ENCODE data around the gene RELN.

DNA sequence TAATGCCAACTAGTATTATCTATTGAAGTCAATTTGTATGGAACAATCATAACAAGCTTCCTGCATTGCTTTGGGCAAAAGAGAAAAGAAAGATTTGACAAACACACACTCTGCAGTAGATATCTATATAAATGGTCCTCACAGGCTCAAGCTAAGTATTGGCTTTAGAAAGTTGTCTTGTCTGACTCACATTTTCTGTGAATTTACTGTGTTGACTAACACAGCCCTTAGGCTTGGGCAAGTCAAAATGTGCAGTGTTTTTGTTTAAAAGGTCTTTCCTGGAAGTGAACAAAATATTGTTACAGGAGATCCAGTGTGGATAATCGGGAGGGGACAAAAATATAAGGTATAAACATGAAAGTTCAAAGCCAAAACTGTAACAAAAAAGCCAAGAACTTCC lies 194.4 kb downstream of the RELN start:
- TF ChIP-seq, protein P1, sequence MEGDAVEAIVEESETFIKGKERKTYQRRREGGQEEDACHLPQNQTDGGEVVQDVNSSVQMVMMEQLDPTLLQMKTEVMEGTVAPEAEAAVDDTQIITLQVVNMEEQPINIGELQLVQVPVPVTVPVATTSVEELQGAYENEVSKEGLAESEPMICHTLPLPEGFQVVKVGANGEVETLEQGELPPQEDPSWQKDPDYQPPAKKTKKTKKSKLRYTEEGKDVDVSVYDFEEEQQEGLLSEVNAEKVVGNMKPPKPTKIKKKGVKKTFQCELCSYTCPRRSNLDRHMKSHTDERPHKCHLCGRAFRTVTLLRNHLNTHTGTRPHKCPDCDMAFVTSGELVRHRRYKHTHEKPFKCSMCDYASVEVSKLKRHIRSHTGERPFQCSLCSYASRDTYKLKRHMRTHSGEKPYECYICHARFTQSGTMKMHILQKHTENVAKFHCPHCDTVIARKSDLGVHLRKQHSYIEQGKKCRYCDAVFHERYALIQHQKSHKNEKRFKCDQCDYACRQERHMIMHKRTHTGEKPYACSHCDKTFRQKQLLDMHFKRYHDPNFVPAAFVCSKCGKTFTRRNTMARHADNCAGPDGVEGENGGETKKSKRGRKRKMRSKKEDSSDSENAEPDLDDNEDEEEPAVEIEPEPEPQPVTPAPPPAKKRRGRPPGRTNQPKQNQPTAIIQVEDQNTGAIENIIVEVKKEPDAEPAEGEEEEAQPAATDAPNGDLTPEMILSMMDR (IDR thresholded peaks at IDR 0.05): no peak
- no peak for TF ChIP-seq POLR2A (IDR thresholded peaks at IDR 0.05)

Data from heart left ventricle (tissue), 13 donors.